ENCODE measurements around the gene ITFG1. TPM values are rescaled to one million over a fixed set of nuclear protein-coding genes. Genes with fewer than 3 reads are reported as not detected.

ITFG1 gene
- total and polyA plus RNA-seq, 2 of the 13 experiments (the other 11 are each of a cell fraction or from before 2014, with no cell fraction given): 74.5 to 150 TPM

DNA sequence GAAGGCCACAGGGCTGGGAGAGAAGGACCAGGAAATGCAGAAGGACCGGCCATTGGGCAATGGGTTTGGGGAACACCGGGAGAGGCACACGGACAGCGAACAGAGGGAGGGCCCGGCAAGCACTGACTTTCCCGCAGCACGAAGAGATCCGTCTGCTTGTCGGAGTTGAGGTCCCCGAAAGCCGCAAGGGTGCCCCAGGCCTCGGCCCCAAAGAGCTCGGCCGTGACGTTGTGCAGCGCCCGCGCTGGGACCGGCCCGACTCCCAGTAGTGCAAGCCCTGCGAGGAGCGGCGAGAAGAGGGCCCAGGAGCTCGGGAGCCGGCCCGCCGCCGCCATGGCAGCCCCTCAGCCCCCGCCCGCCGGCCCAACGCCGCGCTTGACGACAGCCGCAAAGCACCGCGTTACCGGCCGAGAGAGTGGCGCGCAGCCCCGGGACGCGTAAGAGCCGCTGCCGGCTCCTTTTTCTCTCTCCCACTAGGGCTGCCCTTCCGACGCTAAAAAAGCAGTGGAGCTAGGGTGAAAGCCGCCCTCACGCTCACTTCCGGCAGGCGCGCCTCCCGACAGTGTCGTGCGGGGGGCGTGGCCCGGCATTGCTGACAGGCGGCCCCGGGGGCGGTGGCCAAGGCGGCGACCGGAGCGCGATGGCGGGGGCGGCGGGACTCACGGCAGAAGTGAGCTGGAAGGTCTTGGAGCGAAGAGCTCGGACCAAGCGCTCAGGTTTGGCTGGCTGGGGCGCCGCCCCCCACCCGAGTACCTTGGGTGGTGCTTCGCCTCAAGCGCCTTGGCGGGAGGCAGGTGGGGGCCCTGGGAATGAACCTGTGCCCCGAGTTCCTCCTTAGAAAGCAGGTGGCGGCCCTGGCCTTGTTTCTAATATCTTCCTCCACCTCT, at the start of gene ITFG1, which contains the start of gene PHKB (continued):
- TF ChIP-seq, protein P1, sequence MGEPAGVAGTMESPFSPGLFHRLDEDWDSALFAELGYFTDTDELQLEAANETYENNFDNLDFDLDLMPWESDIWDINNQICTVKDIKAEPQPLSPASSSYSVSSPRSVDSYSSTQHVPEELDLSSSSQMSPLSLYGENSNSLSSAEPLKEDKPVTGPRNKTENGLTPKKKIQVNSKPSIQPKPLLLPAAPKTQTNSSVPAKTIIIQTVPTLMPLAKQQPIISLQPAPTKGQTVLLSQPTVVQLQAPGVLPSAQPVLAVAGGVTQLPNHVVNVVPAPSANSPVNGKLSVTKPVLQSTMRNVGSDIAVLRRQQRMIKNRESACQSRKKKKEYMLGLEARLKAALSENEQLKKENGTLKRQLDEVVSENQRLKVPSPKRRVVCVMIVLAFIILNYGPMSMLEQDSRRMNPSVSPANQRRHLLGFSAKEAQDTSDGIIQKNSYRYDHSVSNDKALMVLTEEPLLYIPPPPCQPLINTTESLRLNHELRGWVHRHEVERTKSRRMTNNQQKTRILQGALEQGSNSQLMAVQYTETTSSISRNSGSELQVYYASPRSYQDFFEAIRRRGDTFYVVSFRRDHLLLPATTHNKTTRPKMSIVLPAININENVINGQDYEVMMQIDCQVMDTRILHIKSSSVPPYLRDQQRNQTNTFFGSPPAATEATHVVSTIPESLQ (CRISPR knock-in tag; conservative IDR thresholded peaks at IDR 0.05): no peak
- TF ChIP-seq, protein P2, sequence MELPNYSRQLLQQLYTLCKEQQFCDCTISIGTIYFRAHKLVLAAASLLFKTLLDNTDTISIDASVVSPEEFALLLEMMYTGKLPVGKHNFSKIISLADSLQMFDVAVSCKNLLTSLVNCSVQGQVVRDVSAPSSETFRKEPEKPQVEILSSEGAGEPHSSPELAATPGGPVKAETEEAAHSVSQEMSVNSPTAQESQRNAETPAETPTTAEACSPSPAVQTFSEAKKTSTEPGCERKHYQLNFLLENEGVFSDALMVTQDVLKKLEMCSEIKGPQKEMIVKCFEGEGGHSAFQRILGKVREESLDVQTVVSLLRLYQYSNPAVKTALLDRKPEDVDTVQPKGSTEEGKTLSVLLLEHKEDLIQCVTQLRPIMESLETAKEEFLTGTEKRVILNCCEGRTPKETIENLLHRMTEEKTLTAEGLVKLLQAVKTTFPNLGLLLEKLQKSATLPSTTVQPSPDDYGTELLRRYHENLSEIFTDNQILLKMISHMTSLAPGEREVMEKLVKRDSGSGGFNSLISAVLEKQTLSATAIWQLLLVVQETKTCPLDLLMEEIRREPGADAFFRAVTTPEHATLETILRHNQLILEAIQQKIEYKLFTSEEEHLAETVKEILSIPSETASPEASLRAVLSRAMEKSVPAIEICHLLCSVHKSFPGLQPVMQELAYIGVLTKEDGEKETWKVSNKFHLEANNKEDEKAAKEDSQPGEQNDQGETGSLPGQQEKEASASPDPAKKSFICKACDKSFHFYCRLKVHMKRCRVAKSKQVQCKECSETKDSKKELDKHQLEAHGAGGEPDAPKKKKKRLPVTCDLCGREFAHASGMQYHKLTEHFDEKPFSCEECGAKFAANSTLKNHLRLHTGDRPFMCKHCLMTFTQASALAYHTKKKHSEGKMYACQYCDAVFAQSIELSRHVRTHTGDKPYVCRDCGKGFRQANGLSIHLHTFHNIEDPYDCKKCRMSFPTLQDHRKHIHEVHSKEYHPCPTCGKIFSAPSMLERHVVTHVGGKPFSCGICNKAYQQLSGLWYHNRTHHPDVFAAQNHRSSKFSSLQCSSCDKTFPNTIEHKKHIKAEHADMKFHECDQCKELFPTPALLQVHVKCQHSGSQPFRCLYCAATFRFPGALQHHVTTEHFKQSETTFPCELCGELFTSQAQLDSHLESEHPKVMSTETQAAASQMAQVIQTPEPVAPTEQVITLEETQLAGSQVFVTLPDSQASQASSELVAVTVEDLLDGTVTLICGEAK (IDR thresholded peaks at IDR 0.05): no peak
- TF ChIP-seq, protein P2 (CRISPR knock-in tag; IDR thresholded peaks at IDR 0.05): peak; percentile 72; the same call in 1 of the 2 replicates
- TF ChIP-seq PCBP1 (IDR thresholded peaks at IDR 0.05; ENCODE audit: borderline replicate concordance, low read depth, low read length) (0 out of 2 replicates have a peak, but pooled peaks have one; percentile 25), ATRX (CRISPR knock-in tag; IDR thresholded peaks at IDR 0.05; ENCODE audit: borderline replicate concordance) (no peak), MYC (CRISPR knock-in tag; IDR thresholded peaks at IDR 0.05; ENCODE audit: borderline replicate concordance) (peak; percentile 84), FIP1L1 (IDR thresholded peaks at IDR 0.05; ENCODE audit: borderline replicate concordance, insufficient read depth, low read depth, low read length) (no peak), ZSCAN20 (CRISPR knock-in tag; IDR thresholded peaks at IDR 0.05; ENCODE audit: borderline replicate concordance) (peak; percentile 89; the same call in 1 of the 2 replicates), ZNF441 (CRISPR knock-in tag; IDR thresholded peaks at IDR 0.05; ENCODE audit: borderline replicate concordance) (no peak), ZNF274 (CRISPR knock-in tag; IDR thresholded peaks at IDR 0.05) (peak; percentile 88; the same call in 1 of the 2 replicates), ZZZ3 (CRISPR knock-in tag; IDR thresholded peaks at IDR 0.05; ENCODE audit: borderline replicate concordance) (no peak)
- TF ChIP-seq, protein P3, sequence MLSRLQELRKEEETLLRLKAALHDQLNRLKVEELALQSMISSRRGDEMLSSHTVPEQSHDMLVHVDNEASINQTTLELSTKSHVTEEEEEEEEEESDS (CRISPR knock-in tag; IDR thresholded peaks at IDR 0.05; ENCODE audit: borderline replicate concordance): no peak
- TF ChIP-seq, protein P4, sequence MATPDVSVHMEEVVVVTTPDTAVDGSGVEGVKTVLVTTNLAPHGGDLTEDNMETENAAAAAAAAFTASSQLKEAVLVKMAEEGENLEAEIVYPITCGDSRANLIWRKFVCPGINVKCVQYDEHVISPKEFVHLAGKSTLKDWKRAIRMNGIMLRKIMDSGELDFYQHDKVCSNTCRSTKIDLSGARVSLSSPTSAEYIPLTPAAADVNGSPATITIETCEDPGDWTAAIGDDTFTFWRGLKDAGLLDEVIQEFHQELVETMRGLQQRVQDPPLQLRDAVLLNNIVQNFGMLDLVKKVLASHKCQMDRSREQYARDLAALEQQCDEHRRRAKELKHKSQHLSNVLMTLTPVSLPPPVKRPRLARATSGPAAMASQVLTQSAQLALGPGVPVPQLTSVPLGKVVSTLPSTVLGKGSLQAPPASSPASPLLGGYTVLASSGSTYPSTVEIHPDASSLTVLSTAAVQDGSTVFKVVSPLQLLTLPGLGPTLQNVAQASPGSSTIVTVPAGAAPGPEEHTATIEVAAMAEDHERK (CRISPR knock-in tag; IDR thresholded peaks at IDR 0.05; ENCODE audit: low read depth): no peak; the same call in 1 of the 2 replicates

Data from HepG2 (cell line).